ENCODE results near the gene OSGEP.
"Not testable (repeated sequence)": the region's sequence is repeated elsewhere in the genome, so short reads cannot be mapped to it uniquely, and the experiment has no call there.

OSGEP gene

DNA sequence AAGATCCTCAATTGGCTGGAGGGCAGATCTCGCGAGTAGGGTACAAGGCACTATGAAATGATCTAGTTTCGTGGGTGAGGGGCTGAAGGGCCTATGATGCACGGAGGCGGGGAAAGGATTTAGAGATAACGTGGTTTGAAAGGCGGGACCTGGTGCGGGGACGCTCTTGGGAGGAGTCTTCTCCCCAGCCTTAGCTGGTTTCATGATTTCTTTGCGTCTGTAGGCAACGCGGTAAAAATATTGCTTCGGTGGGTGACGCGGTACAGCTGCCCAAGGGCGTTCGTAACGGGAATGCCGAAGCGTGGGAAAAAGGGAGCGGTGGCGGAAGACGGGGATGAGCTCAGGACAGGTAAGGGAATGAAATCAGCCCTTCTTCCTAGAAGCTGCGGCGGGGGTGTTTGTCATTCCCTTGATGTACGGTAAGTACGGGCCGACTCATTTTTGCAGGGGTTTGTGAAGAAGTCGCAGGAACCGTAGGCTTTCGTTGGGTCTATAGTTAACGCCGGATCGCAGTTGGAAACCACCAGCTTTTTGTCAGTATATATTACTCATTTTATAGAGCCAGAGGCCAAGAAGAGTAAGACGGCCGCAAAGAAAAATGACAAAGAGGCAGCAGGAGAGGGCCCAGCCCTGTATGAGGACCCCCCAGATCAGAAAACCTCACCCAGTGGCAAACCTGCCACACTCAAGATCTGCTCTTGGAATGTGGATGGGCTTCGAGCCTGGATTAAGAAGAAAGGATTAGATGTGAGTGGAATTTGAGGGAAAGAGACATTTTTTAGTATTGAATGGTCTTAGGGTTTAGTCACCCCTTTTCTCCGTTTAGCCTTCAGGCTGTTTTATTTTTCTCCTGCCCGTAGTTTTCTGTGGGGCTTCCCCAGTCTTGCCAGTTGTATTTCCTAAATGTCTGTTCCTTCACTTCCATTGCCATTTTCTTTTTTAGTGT is 1.0 kb upstream of the OSGEP start:
- H3K4me3 Mint-ChIP-seq: no peak overlapping the region
- H3K27ac Mint-ChIP-seq: no peak overlapping the region
- no peaks in the 10 kb centered on the region for H3K27me3 Mint-ChIP-seq
- H3K4me1 Mint-ChIP-seq: peaks cover 33% of the 10 kb centered on the region
- peaks cover 9% of the 10 kb centered on the region for H3K36me3 Mint-ChIP-seq
- no peaks in the 10 kb centered on the region for H3K9me3 Mint-ChIP-seq

GRCh38 chr14:20452831-20453230 is 1.8 kb downstream of the OSGEP start:
- H3K4me3 Mint-ChIP-seq: peak overlapping the region; percentile 41
- not testable (repeated sequence) for H3K27ac Mint-ChIP-seq, H3K27me3 Mint-ChIP-seq, H3K9me3 Mint-ChIP-seq
- peaks cover 17% of the 10 kb centered on the region for H3K36me3 Mint-ChIP-seq
- peaks cover 15% of the 10 kb centered on the region for H3K4me1 Mint-ChIP-seq

- Mint-ChIP-seq H3K4me3 (no peak overlapping the region), H3K9me3 (no peaks in the 10 kb centered on the region), H3K4me1 (peaks cover 7% of the 10 kb centered on the region), H3K27ac (peak overlapping the region; percentile 0), H3K36me3 (peaks cover 23% of the 10 kb centered on the region), H3K27me3 (no peaks in the 10 kb centered on the region)
Observed at GRCh38 chr14:20446889-20447288, 7.7 kb downstream of the OSGEP start.

GRCh38 chr14:20443650-20444049 is 11.0 kb downstream of the OSGEP start:
- H3K27me3 Mint-ChIP-seq, H3K4me3 Mint-ChIP-seq, H3K9me3 Mint-ChIP-seq, H3K27ac Mint-ChIP-seq: not testable (repeated sequence)
- H3K36me3 Mint-ChIP-seq: peaks cover 12% of the 10 kb centered on the region
- H3K4me1 Mint-ChIP-seq: peaks cover 22% of the 10 kb centered on the region

DNA sequence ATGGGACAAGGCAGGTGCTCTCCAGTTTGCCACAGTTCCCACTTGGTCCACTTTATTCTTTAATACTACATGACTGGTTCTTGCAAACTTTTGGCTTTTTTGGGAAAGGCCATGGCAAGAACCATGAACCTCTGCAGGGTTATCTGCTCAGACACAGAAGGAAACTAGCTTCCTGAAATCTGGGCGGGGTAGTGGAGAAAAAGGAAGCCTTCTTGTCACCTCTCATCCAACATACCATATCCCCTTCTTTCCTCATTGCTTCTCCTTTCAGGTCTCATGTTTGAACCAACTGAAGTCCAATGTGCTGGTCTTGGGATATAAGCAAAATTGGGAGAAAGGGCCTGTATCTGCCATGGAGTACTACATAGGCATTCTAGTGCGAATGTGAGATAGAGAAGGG is 13.2 kb downstream of the OSGEP start:
- Mint-ChIP-seq H3K9me3 (no peaks in the 10 kb centered on the region), H3K4me3 (no peak overlapping the region), H3K4me1 (peaks cover 22% of the 10 kb centered on the region), H3K36me3 (peaks cover 4% of the 10 kb centered on the region), H3K27me3 (no peaks in the 10 kb centered on the region), H3K27ac (no peak overlapping the region)

GRCh38 chr14:20440882-20441281 is 13.7 kb downstream of the OSGEP start:
- Mint-ChIP-seq H3K27me3 (no peaks in the 10 kb centered on the region), H3K27ac (peak overlapping the region; percentile 73), H3K36me3 (peaks cover 4% of the 10 kb centered on the region), H3K4me1 (peaks cover 22% of the 10 kb centered on the region), H3K4me3 (peak overlapping the region; percentile 56), H3K9me3 (no peaks in the 10 kb centered on the region)

DNA sequence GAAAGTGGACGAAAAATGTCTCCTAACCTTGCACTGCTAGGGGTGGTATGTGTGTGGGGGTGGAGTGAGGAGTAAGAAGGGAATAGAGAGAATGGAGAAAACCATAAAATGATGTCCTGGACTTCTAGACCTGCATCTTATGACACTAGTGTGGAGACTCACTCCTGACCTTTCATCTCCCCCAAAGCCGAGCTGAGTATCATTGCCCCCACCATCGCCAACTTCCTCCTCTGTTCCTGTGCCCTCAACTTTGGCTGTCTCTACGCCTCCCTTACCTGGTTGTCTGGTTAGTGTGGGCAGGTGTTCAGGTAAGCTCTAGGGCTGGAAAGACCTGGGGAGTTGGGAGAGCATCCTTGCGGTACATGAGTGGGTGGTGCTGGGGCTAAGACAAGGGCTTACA is 14.1 kb downstream of the OSGEP start:
- H3K27me3 Mint-ChIP-seq: no peaks in the 10 kb centered on the region
- peaks cover 4% of the 10 kb centered on the region for H3K36me3 Mint-ChIP-seq
- H3K4me3 Mint-ChIP-seq: peak overlapping the region; percentile 56
- no peaks in the 10 kb centered on the region for H3K9me3 Mint-ChIP-seq
- H3K27ac Mint-ChIP-seq: peak overlapping the region; percentile 73
- peaks cover 22% of the 10 kb centered on the region for H3K4me1 Mint-ChIP-seq

DNA sequence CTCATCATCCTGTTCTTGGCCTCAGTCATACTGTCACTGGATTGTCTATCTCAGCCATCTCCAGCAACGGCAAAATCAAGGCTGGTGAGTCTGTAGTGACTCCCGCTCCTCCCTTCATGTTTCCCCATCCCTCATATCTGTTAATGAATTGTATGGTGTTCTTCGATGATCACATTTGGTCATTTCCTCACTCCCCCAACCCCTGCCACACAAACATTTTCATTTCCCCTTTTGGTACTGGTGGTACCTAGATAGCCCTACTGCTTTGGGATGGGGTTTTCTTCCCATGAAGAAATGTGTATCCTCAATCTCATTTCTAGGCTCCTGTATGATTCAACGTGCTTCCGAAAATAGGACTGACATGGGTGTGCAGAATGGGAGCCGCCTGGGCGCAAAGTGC is 15.9 kb downstream of the OSGEP start:
- peaks cover 22% of the 10 kb centered on the region for H3K4me1 Mint-ChIP-seq
- no peak overlapping the region for H3K27ac Mint-ChIP-seq
- H3K9me3 Mint-ChIP-seq: no peaks in the 10 kb centered on the region
- H3K27me3 Mint-ChIP-seq: no peaks in the 10 kb centered on the region
- H3K36me3 Mint-ChIP-seq: peaks cover 4% of the 10 kb centered on the region
- no peak overlapping the region for H3K4me3 Mint-ChIP-seq

DNA sequence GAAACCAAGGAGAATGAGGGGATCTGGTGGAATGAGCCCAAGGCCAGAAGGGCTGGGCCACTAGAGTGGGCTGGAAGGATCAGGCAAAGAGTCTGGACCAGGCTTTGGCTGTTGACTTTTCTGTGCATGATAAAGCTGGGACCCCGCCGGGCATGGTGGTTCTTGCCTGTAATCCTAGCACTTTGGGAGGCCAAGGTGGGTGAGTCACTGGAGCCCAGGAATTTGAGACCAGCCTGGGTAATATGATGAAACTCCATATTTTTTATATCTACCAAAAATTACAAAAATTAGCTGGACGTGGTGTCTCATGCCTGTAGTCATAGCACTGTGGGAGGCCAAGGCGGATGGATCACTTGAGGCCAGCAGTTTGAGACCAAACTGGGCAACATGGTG is 18.3 kb downstream of the OSGEP start:
- Mint-ChIP-seq H3K27ac (no peak overlapping the region), H3K36me3 (no peaks in the 10 kb centered on the region), H3K9me3 (no peaks in the 10 kb centered on the region), H3K4me3 (no peak overlapping the region), H3K4me1 (peaks cover 15% of the 10 kb centered on the region), H3K27me3 (no peaks in the 10 kb centered on the region)

DNA sequence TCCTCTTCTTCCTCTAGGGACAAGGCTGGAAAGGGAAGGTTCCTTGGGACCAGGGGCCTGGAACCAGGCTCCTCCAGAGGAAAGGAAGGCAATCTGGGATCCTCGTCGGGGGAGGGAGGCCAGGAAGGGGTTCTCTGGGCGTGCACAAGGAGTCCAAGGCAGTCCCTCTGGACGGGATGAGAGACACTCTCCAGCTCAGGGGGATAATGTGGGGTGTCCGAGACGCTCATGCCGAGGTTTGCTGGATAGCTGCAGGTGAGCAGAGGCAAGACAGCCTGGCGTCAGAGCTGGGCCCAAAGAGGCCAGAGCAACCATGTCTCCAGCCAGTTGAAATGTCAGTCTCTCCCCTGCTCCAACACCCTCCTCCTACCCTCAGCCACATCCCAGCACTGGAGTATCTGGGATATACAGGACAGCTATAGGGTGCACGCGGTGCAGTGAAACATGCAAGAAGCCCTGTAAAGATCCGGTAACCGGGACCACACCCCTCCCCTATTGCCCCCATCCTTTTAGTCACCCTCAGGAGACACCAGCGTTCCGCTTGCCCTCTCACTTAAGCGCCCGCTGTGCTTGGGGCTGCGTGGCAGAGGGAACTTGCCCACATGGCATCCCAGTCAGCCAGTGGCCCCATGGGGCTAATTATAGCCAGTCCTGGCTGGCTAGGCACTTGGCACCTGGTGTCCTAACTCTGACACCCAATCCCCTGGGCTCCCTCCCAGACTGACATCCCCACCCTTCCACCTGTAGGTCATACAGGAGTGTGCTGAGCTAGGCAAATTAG is 18.8 kb downstream of the OSGEP start, which contains the start of gene KLHL33:
KLHL33 (minus strand) TSS at position 585 of the 781 bp plus-strand sequence; CDS start at position 230, 355 bp downstream.
- no peak within 1 kb of the TSS for H3K27ac Mint-ChIP-seq
- H3K4me3 Mint-ChIP-seq: no peak within 1 kb of the TSS

GRCh38 chr14:20434701-20435581 is 19.7 kb downstream of the OSGEP start:
- peaks cover under 1% of the 10 kb centered on the region for H3K4me1 Mint-ChIP-seq
- no peak overlapping the region for H3K27ac Mint-ChIP-seq
- no peaks in the 10 kb centered on the region for H3K27me3 Mint-ChIP-seq
- no peaks in the 10 kb centered on the region for H3K36me3 Mint-ChIP-seq
- H3K4me3 Mint-ChIP-seq: no peak overlapping the region
- H3K9me3 Mint-ChIP-seq: no peaks in the 10 kb centered on the region

More for the DNA sequence above, 18.8 kb downstream of the OSGEP start, which contains the start of gene KLHL33:
- no peaks in the 10 kb centered on the region for H3K36me3 Mint-ChIP-seq
- no peaks in the 10 kb centered on the region for H3K9me3 Mint-ChIP-seq
- peaks cover 9% of the 10 kb centered on the region for H3K4me1 Mint-ChIP-seq
- no peaks in the 10 kb centered on the region for H3K27me3 Mint-ChIP-seq

DNA sequence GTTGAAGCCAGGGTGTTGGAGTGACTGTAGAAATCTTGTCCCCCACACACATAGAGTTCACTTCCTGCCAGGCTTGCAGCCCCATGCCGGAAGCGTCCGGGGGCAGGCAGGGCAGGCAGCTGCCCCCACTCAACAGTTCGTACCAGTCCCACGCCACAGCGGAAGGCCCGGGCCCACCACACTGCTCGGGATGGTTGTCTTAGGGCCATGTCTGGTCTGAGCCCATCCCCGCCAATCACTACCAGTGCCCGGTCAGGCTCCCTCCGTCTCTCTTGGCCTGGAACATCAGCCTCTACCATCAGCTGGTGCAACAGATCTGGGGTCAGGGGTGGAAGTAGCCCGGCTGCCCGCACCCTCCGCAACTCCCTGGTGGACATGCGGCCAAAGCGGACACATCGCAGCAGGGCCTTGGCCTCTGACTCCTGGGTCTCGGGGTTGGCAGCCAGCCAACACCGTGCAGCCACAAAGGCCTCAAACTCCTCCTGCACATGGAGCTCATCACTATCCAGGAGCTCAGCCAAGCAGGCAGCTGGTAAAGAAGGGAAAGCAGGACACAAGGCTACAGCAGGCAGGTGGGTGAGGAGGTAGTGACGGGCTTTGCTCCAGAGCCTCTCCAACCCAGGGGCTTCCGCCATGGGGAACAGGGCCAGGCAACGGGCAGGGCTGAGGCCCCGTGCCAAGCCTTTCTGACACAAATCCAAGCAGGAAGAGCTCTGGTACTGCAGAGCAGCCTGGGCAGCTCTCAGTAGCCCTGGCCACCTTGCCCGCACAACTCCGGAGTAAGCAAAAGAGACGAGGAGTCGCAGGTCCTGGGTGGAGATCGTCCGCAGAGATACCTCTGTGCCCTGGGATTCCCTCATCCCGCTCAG is 24.6 kb downstream of the OSGEP start:
- peaks cover 31% of the 10 kb centered on the region for H3K4me1 Mint-ChIP-seq
- no peak overlapping the region for H3K4me3 Mint-ChIP-seq
- H3K27ac Mint-ChIP-seq: no peak overlapping the region
- H3K36me3 Mint-ChIP-seq: no peaks in the 10 kb centered on the region
- no peaks in the 10 kb centered on the region for H3K9me3 Mint-ChIP-seq
- no peaks in the 10 kb centered on the region for H3K27me3 Mint-ChIP-seq

DNA sequence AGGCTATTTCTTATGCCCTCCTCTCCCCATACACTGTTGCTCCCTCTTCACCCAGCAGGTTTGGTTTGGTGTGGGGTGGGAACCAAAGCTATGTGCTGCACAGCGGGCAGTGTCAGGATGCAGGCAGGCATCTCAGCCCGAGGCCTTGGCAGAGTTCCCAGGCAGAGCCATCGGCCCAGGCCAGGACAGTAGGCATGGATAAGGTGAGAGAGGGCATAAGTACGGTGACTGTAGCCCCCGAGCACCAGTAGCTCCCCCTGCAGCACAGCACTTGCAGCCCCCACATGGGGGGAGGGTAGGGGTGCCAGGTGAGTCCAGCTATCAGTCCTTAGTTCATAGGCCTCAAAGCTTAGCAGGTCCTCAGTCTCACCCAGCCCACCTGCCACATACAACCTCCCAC is 25.8 kb downstream of the OSGEP start:
- Mint-ChIP-seq H3K4me3 (peak overlapping the region; percentile 36), H3K4me1 (peaks cover 31% of the 10 kb centered on the region), H3K27ac (no peak overlapping the region), H3K9me3 (no peaks in the 10 kb centered on the region), H3K36me3 (no peaks in the 10 kb centered on the region), H3K27me3 (no peaks in the 10 kb centered on the region)

DNA sequence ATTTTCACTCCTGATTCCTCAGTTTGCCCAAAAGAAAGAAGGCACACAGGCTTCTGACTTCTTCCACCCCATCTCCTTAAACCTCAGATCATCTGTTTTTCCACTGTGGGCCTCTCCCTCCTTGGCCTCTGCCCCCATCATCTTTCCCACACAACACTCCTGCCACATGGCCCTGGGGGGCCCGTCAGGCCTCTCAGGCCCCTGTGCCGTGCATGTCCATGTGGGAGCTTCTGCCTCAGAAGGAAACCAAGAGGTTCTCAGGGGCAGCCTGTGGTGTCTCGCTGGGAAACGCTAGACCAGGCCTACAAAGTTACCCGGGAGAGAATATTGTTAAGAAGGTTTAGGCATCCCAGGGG is 26.6 kb downstream of the OSGEP start:
- H3K4me1 Mint-ChIP-seq: peaks cover 31% of the 10 kb centered on the region
- H3K27me3 Mint-ChIP-seq: no peaks in the 10 kb centered on the region

More for the DNA sequence above, 26.6 kb downstream of the OSGEP start:
- no peaks in the 10 kb centered on the region for H3K36me3 Mint-ChIP-seq
- peak overlapping the region; percentile 41 for H3K4me3 Mint-ChIP-seq
- no peaks in the 10 kb centered on the region for H3K9me3 Mint-ChIP-seq
- H3K27ac Mint-ChIP-seq: peak overlapping the region; percentile 92
